ENCODE data around the gene ARHGAP31. TPM values are rescaled to one million over a fixed set of nuclear protein-coding genes. Genes with fewer than 3 reads are reported as not detected.
A peak's percentile ranks its signal among the peaks of the same experiment; 100 is the strongest.

ARHGAP31 gene
- total RNA-seq, 1 donor: 15.1 TPM

DNA sequence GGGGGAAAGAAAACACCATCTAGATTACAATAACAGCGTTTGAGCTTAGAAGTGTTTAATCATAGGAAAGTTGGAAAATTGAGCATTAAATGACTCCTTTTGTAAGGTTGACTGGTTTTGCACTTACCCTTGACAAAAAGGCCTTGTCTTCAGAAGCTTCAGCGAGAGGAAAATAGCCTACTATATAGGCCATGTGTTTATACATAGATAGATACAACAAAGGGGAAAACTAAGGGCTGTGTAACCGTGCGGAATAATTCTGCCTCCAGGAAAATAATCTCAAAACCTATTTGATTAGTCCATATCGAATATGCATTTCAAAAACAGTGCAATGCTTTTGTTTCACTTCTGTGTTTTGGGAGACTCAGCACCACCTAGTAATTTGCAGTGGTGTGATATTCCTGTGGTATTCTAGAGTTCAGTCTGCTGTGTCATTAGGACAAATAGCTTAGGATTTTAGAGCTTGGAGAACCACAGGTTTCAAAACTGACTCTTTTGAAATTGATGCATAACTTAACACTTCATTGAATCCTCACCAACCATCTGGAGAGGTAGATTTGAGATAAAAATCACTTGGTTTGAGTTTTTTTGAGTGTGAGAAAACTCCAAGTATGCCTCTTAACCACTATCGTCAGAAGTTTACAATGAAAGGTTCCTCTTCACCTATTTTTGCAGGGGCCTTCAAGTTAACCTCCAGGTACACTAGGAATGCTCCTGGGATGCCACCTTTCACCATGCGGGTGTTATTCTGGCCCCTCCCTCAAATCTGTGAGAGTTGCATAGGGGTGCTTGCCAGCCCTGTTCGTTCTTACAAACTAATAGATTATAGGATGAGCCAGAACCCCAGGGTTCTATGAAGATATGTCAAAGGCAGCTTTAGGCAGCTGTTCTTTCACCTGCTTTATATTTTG is 1.9 kb downstream of the ARHGAP31 start:
- DNase-seq (ENCODE audit: low read depth): peak; percentile 50
- TF ChIP-seq CTCF (IDR thresholded peaks at IDR 0.05; ENCODE audit: insufficient read depth, low read depth, low read length): no peak
- peak overlapping the region; percentile 80 for H3K4me3 ChIP-seq (ENCODE audit: low read depth, low read length)

DNA sequence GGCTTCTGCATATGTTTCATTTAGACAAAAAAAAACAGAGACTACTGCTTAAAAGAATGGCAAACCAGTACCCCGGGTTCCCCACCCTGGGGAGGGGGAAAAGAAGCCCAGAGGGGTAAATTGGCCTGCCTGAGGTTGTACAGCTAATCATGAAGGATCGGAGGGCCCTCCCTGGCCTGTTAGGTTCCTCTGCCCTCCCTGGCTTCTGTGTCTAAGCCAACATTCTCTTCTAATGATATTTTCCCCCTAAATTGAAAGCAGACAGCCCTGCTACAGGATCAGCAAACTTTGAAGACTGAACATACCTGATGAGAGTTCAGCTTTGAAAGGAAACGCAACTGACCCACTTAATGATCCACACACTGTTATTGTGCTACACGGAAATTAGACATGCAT is 2.5 kb downstream of the ARHGAP31 start:
- no peak overlapping the region for H3K4me3 ChIP-seq (ENCODE audit: low read depth, low read length)
- DNase-seq (ENCODE audit: low read depth): no peak
- TF ChIP-seq CTCF (IDR thresholded peaks at IDR 0.05; ENCODE audit: insufficient read depth, low read depth, low read length): no peak

DNA sequence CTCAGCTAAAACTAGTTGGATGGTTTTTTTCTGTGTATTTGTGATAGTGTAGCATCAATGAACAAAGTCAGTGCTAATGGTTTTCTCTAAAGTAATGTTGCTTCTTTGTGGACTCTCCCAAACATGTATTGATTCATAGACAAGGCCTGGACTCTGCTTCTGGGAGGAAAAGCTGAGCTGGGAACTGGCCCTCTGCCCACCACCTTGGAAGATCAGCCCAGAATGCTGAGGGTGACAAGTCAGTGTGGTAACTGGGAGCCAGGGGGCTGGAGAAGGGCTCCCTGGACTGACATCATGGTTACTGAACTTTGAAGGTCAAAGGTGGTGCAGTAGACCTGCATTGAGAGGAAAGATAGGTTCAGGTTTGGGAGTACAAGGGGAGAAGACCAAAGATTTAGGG is 3.0 kb downstream of the ARHGAP31 start:
- DNase-seq (ENCODE audit: low read depth): no peak
- H3K4me3 ChIP-seq (ENCODE audit: low read depth, low read length): no peak overlapping the region
- TF ChIP-seq CTCF (IDR thresholded peaks at IDR 0.05; ENCODE audit: insufficient read depth, low read depth, low read length): no peak

DNA sequence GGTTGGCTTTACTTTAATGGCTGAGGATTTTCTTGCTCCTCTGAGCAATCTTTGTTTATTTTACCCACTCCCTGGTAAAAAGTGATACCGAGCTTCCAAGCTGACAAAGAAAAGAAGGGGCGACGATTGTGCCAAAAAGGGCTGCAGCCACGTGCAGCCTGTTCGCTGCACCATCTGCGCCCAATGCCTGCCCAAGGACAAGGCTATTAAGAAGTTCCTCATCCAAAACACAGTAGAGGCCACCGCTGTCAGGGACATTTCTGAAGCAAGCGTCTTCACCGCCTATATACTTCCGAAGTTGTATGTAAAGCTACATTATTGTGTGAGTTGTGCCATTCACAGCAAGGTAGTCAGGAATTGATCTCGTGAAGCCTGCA is 4.4 kb downstream of the ARHGAP31 start:
- DNase-seq (ENCODE audit: low read depth): no peak
- H3K4me3 ChIP-seq (ENCODE audit: low read depth, low read length): no peak overlapping the region
- no peak for TF ChIP-seq CTCF (IDR thresholded peaks at IDR 0.05; ENCODE audit: insufficient read depth, low read depth, low read length)

DNA sequence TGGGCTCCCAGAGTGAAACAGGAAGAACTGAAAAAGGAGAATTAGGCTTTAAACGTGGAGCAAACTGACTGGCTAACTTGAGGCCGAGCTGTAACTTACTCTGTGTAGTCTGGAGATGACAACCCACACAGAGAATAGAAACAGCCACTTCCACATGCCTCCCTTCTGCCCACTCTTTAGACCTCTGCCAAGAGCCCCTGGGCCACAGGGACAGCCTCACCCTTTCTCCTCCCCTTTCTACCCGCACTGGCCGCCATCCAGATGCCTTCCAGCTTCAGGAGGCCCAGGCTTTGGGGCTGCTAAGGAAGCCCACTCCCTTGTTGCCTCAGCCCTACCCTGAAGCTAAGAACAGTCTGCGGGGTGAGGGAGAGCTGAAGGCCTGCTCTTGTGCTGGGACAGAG is 6.8 kb downstream of the ARHGAP31 start:
- H3K4me3 ChIP-seq (ENCODE audit: low read depth, low read length): no peak overlapping the region
- no peak for DNase-seq (ENCODE audit: low read depth)
- no peak for TF ChIP-seq CTCF (IDR thresholded peaks at IDR 0.05; ENCODE audit: insufficient read depth, low read depth, low read length)

DNA sequence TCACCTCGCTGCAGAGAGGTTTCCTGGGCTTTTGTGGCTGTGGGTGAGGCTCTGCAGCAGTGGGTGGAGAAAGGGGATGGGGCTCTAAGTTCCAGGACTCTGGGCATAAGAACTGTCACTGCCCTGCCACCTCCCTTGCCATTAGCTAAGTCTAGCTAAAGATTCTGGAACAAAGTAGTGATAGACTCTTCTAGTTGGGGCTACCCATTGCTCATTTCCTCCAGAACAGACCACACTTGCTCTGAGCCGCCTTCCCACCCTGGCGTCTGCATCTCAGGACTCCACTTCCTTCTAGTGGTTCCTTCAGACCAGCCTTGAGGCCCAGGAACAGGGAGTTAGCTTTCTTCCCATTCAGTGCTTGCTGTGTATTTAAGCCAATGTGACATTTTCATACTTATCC is 7.5 kb downstream of the ARHGAP31 start:
- DNase-seq (ENCODE audit: low read depth): no peak
- H3K4me3 ChIP-seq (ENCODE audit: low read depth, low read length): no peak overlapping the region
- TF ChIP-seq CTCF (IDR thresholded peaks at IDR 0.05; ENCODE audit: insufficient read depth, low read depth, low read length): no peak

Data from fibroblast of villous mesenchyme (primary cell).